Islet of Langerhans (tissue), 1 donor: ENCODE data around the gene KIFAP3.
A peak's percentile ranks its signal among the peaks of the same experiment; 100 is the strongest.
"Not testable (repeated sequence)": the region's sequence is repeated elsewhere in the genome, so short reads cannot be mapped to it uniquely, and the experiment has no call there.

Experiments
- FAIRE-seq: peaks from one replicate; lab custom pipeline; 2011; peaks lifted over from hg19 to GRCh38; lab: Jason Lieb, UNC

The KIFAP3 gene

DNA sequence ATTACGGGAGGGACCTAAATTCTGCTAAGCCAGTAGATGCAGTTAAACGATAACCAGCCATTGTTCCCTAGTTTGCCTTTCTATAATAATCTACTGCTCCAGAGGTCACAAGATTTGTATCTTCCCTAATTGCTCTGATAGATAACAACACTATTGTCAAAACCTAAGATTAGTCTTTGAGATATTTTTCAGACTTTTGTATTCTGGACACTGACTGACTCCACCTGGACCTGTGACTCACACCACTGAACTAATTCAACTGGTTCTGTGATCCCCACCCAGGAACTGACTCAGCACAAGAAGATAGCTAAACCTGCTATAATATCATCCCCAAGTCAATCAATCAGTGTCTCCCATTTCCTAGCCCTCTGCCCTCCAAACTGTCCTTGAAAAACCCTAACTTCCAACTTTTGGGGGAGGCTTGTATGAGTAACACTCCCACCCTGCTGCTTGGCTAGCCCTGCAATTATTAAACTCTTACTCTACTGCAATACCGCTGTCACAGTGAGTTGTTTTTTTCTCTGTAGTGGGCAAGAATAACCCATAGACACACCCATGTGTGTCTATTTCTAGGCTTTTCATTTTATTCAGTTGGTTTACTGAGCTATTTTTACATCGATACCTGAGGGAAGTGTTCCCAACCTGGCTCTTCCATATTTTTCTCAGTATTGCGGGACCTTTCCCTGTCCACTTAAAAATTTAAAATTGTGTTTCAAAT, 11.2 kb downstream of the KIFAP3 start:
- FAIRE-seq = no peak

DNA sequence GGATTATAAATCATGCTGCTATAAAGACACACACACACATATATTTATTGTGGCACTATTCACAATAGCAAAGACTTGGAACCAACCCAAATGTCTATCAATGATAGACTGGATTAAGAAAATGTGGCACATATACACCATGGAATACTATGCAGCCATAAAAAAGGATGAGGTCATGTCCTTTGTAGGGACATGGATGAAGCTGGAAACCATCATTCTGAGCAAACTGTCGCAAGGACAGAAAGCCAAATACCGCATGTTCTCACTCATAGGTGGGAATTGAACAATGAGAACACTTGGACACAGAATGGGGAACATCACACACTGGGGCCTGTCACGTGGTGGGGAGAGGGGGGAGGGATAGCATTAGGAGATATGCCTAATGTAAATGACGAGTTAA, 12.8 kb downstream of the KIFAP3 start:
- not testable (repeated sequence) for FAIRE-seq

DNA sequence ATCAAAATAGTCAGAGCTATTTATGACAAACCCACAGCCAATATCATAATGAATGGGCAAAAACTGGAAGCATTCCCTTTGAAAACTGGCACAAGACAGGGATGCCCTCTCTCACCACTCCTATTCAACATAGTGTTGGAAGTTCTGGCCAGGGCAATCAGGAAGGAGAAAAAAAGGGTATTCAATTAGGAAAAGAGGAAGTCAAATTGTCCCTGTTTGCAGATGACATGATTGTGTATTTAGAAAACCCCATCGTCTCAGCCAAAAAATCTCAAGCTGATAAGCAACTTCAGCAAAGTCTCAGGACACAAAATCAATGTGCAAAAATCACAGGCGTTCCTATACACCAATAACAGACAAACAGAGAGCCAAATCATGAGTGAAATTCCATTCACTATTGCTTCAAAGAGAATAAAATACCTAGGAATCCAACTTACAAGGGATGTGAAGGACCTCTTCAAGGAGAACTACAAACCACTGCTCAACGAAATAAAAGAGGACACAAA, 14.4 kb downstream of the KIFAP3 start:
- not testable (repeated sequence) for FAIRE-seq

DNA sequence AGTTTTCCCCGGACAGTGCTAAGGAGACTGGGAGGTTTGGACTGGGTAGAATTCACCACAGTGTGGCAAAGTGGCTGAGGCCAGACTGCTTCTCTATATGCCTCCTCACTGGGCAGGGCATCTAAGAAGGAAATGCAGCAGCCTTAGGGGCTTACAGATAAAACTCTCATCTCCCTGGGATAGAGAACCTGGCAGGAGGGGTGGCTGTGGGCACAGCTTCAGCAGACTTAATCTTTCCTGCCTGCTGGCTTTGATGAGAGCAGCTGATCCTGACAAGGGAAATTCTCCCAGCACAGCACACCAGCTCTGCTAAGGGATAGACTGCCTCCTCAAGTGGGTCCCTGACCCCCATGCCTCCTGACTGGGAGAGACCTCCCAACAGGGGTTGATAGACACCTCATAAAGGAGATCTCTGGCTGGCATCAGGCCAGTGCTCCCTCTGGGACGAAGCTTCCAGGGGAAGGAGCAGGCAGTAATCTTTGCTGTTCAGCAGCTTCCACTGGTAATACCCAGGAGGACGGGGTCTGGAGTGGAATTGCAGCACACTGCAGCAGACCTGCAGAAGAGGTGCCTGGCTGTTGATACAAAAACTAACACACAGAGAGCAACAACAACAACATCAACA, 25.2 kb downstream of the KIFAP3 start:
- no peak for FAIRE-seq

DNA sequence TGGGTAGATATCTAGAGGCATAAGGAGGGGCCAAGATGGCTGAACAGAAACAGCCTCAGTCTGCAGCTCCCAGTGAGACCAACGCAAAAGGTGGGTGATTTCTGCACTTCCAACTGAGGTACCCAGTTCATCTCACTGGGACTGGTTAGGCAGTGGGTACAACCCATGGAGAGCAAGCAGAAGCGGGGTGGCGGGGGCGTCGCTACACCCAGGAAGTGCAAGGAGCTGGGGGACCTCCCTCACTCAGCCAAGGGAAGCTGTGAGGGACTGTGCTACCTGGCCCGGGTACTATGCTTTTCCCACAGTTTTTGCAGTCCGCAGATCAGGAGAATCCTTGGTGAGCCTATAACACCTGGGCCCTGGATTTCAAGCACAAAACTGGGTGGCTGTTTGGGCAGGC, 26.0 kb downstream of the KIFAP3 start:
- no peak for FAIRE-seq

DNA sequence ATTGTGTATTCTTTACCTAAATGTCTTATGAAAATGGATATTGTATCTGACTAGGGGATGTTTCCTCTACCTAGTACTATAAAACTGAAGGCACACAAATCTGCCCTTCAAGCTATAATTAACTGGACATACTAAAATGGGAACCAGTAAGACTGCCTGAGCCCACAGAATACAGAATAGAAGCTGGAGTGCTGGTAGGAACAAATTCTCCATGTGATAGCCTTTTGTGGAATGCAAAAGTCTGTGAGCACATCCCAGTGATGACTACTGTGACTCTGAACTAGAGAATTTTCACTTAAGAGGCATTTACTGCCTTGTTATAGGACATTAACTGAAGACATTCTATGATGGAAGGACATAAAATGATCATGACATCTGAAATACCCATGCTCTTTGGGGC, 30.3 kb downstream of the KIFAP3 start:
- no peak for FAIRE-seq

DNA sequence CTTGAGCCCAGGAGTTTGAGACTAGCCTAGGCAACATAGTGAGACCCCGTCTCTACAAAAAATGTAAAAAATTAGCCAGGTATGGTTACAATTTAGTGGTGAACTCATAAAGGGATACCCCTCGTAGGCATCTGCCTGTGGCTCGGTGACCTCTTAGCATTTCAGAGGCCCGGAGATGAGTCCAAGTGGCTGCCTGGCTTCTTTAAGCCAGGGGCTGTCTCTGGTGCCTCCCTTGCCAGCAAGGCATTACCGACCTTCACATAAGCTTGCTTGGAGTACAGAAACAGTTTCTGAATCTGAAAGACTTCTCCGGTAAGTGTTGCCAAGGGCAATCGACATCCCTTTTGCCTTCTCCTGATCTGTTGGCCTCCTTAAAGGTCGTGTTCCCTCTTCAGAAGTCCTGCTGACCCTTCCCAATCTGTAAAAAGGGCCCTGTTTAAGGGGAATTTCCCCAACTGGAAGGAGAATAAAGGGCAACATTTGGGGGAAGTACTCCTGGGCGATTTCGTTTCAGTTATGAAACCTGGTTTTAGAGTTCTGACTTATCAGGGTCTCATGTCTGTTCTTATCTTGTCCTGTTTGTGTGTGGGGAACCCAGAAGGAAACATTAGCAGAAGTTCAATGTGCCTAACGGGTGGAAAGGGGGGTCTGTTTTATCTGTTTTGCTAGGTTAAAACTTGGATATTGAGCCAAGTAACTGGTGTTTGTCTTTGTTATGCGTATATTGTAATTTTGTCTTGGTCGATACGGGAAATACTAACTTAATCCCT, 32.9 kb downstream of the KIFAP3 start:
- FAIRE-seq = no peak

DNA sequence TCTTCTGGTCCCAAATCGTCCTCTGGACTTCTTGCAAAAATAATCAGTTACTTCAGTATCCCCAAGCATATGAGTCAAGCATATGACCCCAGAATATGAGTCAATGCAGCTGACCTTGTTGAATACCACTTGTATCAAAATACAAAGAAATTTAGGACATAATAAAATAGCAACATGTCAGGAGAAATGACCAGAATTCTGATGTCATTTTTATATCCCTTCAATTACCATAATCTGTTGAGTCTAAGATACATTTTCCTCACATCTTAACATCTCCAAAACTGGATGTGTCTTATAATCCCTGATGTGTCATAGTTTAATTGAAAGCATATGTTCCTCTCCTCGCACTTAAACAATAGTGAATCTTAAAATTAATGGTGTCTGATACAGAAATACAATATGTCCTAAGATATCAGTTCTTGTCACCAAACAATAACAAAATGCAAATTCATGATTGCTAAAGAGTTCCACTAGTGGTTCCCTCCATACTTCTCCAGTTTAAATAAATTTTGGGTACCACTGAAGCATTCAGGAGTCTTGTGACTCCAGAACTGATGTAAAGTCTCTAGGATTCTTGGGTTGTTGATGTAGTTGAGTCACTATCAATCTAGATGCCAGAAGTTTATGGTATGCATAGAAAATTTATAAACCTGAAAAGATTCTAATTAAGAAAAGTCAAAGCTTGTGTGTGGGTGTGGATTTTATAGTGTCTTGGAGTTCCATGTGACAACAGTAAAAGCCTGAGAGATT, 41.8 kb downstream of the KIFAP3 start:
- FAIRE-seq = no peak

DNA sequence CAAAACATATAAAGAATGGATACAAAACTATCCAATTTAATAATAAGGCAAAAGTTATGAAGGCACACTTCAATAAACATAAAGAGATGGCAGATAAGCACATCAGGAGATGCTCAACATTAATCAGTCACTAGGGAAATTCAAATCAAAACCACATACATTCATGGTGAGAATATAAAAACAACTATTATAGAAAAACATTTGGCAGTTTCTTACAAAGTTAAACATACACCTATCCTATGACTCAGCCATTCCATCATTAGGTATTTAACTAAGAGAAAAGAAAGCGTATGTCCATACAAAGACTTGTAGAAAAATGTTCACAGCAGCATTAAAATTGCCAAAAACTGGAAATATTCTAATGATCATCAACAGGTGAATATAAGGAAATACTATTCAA, 44.3 kb downstream of the KIFAP3 start:
- FAIRE-seq = peak; percentile 79

DNA sequence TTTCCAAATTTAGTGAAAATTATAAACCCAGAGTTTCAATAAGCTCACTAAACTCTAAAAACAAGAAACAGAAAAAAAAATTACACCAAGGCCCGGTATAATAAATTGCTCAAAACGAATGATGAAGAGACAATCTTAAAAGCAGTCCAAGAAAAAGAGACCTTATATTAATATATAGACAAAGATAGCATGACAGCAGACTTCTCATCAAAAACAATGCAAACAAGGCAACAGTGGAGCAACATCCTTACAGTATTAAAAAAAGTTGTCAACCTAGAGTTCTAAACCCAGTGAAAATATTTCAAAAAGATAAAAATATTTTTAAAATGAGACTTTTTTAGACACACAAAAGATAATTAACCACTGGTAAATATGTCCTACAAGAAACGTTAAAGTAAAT, 46.7 kb downstream of the KIFAP3 start:
- FAIRE-seq = peak; percentile 92

DNA sequence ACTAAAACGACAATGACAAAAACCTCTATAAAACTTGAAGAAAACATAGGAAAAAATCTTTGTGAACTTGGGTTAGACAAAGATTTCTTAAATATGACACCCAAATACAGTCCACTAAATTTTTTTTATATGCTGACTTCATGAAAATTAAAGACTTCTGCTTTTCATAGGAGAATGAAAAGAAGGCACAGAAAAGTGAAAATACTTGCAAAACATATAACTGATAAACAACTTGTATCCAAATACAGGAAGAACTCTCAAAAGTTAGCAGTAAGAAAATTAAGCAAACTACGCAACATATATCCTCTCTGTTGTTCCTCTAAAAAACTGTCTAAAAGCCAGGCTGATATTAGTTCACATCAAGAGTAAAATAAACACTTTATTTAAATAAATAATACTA, 53.6 kb downstream of the KIFAP3 start:
- FAIRE-seq = peak; percentile 53

DNA sequence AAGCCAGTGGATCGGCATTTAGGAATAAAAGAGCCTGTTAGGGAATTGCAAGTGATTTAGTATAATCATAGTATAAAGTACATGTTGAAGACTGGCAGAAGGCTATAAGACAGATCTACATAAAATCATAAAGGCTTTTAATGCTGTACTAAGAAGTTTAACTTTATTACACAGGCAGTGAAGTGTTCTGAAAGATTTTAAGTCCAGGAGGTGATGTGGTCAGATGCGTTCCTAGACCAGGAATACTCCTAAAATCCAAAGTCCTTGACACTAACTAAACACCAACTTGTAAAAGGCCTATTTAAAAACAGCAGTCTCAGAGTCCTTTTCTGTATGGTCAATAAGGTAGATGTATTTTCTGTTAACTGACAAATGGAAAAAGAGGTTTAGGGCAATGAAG, 57.0 kb downstream of the KIFAP3 start:
- FAIRE-seq = no peak

DNA sequence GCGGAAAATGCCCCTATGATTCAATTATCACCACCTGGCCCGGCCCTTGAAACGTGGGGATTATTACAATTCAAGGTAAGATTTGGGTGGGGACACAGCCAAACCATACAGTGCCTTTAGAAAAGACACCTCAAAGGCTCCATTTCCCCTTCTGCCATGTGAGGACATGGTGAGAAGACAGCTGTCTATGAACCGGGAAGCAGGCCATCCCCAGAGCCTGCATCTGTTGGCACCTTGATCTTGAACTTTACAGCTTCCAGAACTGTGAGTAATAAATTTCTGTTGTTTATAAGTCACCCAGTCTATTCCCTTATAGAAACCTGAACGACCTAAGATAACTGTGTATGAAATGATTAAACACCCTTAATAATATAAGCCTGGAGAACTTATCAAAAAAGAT, 61.6 kb downstream of the KIFAP3 start:
- FAIRE-seq = no peak

DNA sequence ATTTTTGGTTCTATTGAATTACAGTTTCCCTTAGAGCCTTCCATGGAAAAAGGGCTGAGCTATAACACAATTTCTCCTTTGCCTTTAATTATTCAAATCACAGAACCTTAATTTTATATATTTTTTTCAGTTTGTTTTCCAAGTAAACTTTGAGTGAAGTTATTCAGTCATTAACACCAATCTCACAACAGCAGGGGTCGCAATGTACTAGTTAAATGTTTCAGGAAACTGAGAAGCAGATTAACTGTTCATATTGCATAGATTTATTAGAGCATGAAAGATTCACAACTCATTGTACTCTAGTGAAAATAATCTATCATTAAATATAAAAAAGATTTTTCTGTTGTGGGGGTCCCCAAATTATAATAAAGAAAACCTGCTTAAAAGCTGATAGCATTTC, 64.1 kb downstream of the KIFAP3 start:
- no peak for FAIRE-seq

DNA sequence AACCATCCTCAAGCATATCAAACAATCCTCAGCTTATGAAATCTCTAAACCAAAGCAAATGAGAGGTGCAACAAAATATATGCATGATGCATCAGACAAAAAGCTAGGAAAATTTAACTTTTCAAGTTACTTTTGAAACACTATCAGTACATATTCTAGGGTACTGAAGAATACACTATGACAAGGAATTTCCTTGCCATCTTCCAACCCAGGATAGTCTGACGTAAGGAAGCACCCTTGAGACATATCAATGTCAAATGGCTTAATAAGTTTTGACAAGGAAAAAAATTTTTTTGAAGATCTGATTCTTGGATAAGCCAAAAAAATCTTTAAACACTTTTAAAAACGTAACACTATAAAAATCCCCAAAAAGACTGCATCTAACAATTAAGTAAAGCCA, 64.9 kb downstream of the KIFAP3 start:
- no peak for FAIRE-seq

DNA sequence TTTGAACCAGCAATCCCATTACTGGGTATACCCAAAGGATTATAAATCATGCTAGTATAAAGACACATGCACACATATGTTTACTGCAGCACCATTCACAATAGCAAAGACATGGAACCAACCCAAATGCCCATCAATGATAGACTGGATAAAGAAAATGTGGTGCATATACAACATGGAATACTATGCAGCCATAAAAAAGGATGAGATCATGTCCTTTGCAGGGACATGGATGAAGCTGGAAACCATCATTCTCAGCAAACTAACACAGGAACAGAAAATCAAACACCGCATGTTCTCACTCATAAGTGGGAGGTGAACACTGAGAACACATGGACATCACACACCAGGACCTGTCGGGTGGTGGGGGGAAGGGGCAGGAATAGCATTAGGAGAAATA, 65.8 kb downstream of the KIFAP3 start:
- FAIRE-seq = not testable (repeated sequence)

DNA sequence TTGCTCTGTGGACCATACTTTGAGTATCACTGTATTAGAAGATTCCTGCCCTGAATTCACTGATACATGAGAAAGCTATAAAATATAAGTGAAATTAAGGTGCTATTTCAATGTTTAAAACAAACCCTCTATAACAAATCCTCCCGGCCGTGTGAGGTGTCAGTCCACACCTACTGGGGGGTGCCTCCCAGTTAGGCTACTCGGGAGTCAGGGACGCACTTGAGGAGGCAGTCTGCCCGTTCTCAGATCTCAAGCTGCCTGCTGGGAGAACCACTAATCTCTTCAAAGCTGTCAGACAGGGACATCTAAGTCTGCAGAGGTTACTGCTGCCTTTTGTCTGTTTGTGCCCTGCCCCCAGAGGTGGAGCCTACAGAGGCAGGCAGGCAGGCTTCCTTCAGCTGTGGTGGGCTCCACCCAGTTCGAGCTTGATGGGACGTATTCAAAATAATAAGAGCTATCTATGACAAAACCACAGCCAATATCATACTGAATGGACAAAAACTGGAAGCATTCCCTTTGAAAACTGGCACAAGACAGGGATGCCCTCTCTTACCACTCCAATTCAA, 71.1 kb downstream of the KIFAP3 start:
- not testable (repeated sequence) for FAIRE-seq

DNA sequence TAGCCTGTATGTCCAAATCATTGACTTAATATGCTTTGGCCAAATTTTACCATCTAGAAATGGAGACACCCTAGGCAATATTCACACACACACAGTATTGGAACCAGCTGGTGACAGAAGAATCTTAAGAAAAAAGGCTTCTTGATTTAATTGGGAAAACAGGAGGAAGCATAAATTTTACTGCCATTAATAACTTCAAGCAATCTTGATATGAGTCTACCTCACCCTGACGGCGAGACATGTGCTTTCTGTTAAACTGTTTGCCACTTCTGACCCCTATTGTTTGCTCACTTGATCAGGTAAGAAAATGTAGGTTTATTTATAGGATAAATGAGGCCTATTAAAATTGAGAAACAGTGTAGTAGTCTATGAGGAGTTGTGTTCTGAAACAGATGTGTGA, 73.2 kb downstream of the KIFAP3 start:
- no peak for FAIRE-seq

DNA sequence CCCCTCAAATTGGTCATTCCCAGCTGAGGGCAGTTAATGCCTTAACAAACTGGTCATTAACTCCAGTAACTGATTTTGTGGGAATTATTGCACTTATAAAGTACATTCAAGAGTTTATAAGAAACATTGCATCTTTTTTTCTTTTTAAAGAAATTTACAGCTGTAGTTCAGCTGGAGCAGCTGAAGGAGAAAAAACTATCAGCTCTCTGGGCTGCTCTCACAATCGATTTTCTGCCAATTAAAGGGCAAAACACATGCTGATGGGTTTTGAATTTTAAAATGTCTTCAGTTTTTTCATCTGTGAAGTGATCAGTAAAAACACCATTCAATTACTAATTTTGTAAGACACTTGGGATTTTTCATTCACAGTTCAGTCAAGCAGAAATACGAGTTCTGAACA, 74.7 kb downstream of the KIFAP3 start:
- no peak for FAIRE-seq

DNA sequence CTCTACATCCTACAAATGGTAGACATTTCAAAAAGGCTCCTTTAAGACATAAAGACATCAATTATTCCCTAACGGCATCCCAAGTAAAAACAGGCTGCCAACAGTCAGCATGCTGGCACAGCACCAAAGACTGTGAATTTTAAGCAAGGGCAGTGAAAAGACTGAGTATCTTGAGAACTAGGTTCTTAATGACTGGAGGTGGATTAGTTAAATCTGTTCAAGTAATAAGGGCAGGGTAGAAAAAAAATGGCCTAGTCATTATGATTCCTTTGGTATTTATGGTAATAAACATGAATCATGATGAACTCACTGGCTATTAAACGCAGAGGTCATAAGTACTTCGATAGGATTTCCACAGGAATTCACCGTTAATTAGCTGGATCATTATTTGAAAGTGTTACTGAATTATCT, 75.2 kb downstream of the KIFAP3 start:
- FAIRE-seq = no peak

DNA sequence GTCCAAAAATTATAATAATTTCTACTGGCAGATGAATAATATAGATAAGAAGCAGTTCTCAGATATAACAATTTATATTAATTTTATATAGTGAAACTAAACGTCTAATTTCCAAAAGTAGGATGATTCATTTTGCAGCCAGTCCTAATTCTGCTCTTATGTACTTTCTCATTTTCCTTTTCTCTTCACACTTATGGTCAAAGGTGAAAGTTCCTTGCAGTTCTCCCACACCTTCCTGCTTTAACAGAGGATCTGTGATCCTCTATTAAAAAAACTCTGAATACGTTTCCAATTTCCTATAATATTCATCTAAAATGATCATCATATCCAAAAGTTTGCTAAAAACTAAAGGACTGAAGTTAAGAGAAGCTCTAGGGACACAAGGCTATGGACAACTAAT, 78.5 kb downstream of the KIFAP3 start:
- no peak for FAIRE-seq

DNA sequence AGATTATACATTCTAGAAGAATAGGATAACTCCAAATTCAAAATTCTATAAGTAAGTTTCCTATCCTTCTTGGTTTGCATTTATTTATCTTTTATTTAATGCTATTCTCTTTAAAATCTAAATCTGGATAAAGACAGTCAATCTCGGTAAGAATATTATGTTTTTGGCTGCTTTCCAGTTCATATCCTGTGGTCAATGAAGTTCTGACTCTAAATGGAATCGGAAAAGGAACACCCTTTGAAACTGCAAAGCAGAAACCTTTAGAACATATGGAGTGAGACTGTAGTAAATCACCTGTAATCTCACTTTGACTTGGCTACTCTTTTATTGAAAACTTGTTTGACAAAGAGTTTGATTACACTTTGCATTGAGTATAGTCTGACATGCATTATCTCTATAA, 85.2 kb downstream of the KIFAP3 start:
- no peak for FAIRE-seq
